Choroid plexus epithelial cell (primary cell): ENCODE data around the gene MACO1.

Source experiments
- DNase-seq: peaks from one replicate; pipeline ENCODE4 v3.0.0-alpha.2; 2010; ENCODE audit warnings: low read depth
- H3K4me3 ChIP-seq: 2 replicates; pipeline ENCODE4 v1.5.1; 2011; ENCODE audit warnings: low read depth, mild to moderate bottlenecking, control low read depth, low read length, moderate library complexity
- TF ChIP-seq, protein P1 (sequence below): conservative IDR thresholded peaks from 2 replicates; pipeline ENCODE4 v1.5.1; 2011; ENCODE audit warnings: low read depth, mild to moderate bottlenecking, control low read depth, inconsistent platforms, low read length, moderate library complexity

MACO1 gene

DNA sequence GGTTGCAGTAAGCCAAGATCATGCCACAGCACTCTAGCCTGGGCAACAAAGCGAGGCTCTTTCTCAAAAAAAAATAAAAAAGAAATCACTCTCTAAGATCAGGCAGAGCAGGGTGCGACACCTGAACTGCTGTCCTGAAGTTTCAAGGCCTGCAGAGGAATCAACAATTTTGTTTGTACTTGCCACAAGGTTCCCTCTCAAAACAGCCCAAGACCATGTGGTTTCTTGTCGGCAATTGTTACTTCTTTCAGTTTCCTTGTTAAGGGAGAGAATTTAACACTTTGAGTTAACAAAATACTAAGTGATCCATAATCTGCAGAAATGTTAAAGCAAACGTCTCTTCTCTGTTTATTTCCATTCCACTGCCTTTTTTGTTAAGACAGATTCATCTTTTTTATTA is 36.5 kb downstream of the MACO1 start:
- no peak overlapping the region for H3K4me3 ChIP-seq
- TF ChIP-seq, protein P1, sequence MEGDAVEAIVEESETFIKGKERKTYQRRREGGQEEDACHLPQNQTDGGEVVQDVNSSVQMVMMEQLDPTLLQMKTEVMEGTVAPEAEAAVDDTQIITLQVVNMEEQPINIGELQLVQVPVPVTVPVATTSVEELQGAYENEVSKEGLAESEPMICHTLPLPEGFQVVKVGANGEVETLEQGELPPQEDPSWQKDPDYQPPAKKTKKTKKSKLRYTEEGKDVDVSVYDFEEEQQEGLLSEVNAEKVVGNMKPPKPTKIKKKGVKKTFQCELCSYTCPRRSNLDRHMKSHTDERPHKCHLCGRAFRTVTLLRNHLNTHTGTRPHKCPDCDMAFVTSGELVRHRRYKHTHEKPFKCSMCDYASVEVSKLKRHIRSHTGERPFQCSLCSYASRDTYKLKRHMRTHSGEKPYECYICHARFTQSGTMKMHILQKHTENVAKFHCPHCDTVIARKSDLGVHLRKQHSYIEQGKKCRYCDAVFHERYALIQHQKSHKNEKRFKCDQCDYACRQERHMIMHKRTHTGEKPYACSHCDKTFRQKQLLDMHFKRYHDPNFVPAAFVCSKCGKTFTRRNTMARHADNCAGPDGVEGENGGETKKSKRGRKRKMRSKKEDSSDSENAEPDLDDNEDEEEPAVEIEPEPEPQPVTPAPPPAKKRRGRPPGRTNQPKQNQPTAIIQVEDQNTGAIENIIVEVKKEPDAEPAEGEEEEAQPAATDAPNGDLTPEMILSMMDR: no peak

DNA sequence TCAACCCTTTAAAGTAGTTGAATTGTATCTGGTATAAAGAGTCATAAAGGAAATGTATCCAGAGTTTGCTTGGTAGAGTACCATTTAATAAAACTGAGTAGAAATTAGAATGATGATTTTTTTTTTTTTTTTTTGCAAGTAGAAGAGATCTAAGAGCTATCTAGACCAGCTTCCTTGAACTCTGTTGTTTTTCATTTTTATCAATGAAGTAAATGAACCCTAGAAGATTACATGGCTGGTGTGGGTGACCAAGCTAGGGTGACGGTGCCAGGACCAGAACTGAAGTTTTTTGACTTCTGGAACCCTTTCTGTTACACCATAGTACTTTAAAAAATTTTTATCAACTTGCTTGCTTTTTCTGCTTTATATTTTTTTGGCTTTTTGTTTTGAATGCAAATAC is 36.9 kb downstream of the MACO1 start:
- DNase-seq: no peak
- TF ChIP-seq, protein P1: no peak
- H3K4me3 ChIP-seq: no peak overlapping the region

More for the DNA sequence above, 36.5 kb downstream of the MACO1 start:
- no peak for DNase-seq

GRCh38 chr1:25468033-25468432 is 37.3 kb downstream of the MACO1 start:
- no peak overlapping the region for H3K4me3 ChIP-seq
- TF ChIP-seq, protein P1: no peak
- peak; percentile 52 for DNase-seq

DNA sequence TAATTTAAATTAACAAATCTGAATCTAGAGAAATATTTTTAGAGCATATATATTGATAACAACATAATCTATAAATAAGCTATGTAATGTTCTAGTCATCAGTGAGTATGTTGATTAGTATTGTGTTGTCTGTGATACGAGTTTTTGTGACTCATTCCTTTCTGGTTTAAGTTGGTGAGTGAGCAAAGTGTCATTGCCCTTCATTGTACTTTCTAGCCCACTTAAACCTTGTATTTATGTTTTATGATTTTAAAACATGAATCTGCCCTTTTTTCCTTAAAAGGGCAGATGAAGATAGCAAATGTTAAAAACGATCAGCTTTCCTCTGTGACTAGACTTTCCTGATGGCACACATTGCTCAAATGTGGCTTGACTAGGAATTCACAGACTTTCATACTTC is 38.5 kb downstream of the MACO1 start:
- TF ChIP-seq, protein P1: no peak
- no peak overlapping the region for H3K4me3 ChIP-seq
- DNase-seq: peak; percentile 37

DNA sequence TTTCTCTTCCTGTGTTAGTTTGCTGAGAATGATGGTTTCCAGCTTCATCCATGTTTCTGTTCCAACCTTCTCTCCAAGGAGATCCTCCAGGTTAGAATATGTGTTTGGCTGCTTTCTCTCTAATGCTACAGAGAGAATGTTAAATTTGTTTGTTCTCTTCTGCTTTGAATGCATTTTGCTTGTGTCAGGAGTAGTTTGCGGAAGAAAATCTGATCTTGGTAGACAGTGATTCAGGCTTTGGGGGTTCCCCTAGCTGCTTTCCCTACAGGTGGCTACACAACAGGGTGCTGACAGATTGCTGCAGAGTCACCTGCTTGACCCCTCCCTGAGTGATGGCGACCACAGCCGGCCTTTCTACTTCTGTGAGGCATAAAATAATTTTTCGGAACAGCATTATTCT is 41.8 kb downstream of the MACO1 start:
- no peak for DNase-seq
- H3K4me3 ChIP-seq: no peak overlapping the region
- TF ChIP-seq, protein P1: no peak

DNA sequence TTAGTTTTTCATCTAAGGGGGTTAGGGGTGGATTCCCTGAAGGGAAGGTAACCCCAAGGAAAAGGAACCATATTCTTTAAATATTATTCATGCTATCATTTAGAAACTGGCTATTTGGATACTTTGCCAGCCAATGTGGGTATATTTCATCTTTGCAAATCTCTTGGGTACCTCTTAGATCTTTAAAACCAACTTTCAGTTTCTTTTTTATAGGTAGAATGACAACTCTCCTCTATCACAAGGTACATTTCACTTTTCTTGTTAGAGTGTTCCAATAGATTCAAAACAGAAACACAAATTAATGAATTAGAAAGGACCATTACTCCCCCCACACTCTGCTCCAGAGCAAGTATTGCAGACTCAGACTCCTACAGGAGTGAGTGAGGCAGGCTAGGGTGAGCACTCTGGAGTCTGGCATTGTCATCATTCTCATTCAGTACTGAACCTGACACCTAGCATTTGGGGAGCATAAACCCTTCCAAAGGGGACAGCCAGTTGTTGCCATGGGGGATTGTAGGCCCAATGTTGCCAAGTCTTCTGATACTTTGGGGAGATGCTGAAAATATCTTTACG is 43.0 kb downstream of the MACO1 start:
- no peak for DNase-seq
- TF ChIP-seq, protein P1: no peak
- no peak overlapping the region for H3K4me3 ChIP-seq

GRCh38 chr1:25474439-25475047 is 43.8 kb downstream of the MACO1 start:
- DNase-seq: no peak
- no peak overlapping the region for H3K4me3 ChIP-seq
- TF ChIP-seq, protein P1: no peak
